Vagina (tissue), 2 donors: Measurements from ENCODE around the gene CAPRIN1.

ENCODE experiments used
- POLR2A ChIP-seq, 2 donors: fragments of 450-650 bp; IDR thresholded peaks; one replicate each; pipeline ENCODE4 v1.6.1; 2017; ENCODE audit warnings: antibody characterized with exemption in 2 of 2, mild to moderate bottlenecking in 2 of 2, moderate library complexity in 2 of 2
- POLR2AphosphoS5 ChIP-seq, 2 donors: sonication (generic); formaldehyde crosslinking; IDR thresholded peaks; one replicate each; pipeline ENCODE4 v1.9.0; 2017; ENCODE audit warnings: antibody characterized with exemption in 2 of 2, mild to moderate bottlenecking in 2 of 2, low read depth in 1 of 2; ENCODE audit not compliant: insufficient read depth in 1 of 2
- TF ChIP-seq, protein P1 (sequence below), 3 experiments: fragments of 450-650 bp in 2 of 3; fragments of 200-600 bp in 1 of 3; sonication (generic) in 1 of 3; IDR thresholded peaks; one replicate each; pipeline ENCODE4 v1.5.1; 2017 to 2019; ENCODE audit warnings: antibody characterized with exemption in 3 of 3, mild to moderate bottlenecking in 2 of 3, moderate library complexity in 2 of 3

GRCh38 chr11:34084637-34085036, 33.1 kb downstream of the CAPRIN1 start:
- no peak for TF ChIP-seq POLR2AphosphoS5 (IDR thresholded peaks at IDR 0.05; ENCODE audit: insufficient read depth in 1 of 2, low read depth in 1 of 2)
- no peak for TF ChIP-seq POLR2A (IDR thresholded peaks at IDR 0.05)
- TF ChIP-seq, protein P1, sequence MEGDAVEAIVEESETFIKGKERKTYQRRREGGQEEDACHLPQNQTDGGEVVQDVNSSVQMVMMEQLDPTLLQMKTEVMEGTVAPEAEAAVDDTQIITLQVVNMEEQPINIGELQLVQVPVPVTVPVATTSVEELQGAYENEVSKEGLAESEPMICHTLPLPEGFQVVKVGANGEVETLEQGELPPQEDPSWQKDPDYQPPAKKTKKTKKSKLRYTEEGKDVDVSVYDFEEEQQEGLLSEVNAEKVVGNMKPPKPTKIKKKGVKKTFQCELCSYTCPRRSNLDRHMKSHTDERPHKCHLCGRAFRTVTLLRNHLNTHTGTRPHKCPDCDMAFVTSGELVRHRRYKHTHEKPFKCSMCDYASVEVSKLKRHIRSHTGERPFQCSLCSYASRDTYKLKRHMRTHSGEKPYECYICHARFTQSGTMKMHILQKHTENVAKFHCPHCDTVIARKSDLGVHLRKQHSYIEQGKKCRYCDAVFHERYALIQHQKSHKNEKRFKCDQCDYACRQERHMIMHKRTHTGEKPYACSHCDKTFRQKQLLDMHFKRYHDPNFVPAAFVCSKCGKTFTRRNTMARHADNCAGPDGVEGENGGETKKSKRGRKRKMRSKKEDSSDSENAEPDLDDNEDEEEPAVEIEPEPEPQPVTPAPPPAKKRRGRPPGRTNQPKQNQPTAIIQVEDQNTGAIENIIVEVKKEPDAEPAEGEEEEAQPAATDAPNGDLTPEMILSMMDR (IDR thresholded peaks at IDR 0.05), result no peak
